MCF 10A (cell line): ENCODE measurements around the gene TMEM167A. TPM values are rescaled to one million over a fixed set of nuclear protein-coding genes. Genes with fewer than 3 reads are reported as not detected.
"Not testable (repeated sequence)": the region's sequence is repeated elsewhere in the genome, so short reads cannot be mapped to it uniquely, and the experiment has no call there.

Experiments
- BruUV-seq: library from RNA; stranded (reverse); fragments of 400-500 nt; replicated peaks from 2 replicates; lab custom pipeline; 2021; lab: Mats Ljungman, UMichigan
- CTCF ChIA-PET: fragments of 300-600 bp; sonication (Branson Sonifier 250); formaldehyde crosslinking; extraction: SDS; loops from one replicate; lab custom pipeline; 2021; ENCODE audit warnings: antibody characterized with exemption, inconsistent platforms; lab: Yijun Ruan, JAX
- POLR2A ChIA-PET: fragments of 300-600, 350-650 bp; sonication (Branson Sonifier 250); formaldehyde crosslinking; extraction: SDS; loops from one replicate; lab custom pipeline; 2020; ENCODE audit warnings: antibody characterized with exemption, inconsistent platforms; lab: Yijun Ruan, JAX
- DNase-seq: peaks from one replicate; pipeline ENCODE4 v3.0.0-alpha.2; 2018; ENCODE audit not compliant: unreplicated experiment
- H3K27ac Mint-ChIP-seq: one replicate; pipeline ENCODE4 v1.8.0; 2022; ENCODE audit warnings: mild to moderate bottlenecking, low read depth, mixed read lengths; ENCODE audit not compliant: unreplicated experiment
- H3K27me3 Mint-ChIP-seq: one replicate; pipeline ENCODE4 v1.8.0; 2022; ENCODE audit warnings: mixed read lengths; ENCODE audit not compliant: insufficient read depth, unreplicated experiment
- H3K36me3 Mint-ChIP-seq: one replicate; pipeline ENCODE4 v1.8.0; 2022; ENCODE audit warnings: mild to moderate bottlenecking, moderate library complexity, mixed read lengths; ENCODE audit not compliant: insufficient read depth, unreplicated experiment
- H3K4me1 Mint-ChIP-seq: one replicate; pipeline ENCODE4 v1.8.0; 2022; ENCODE audit warnings: mixed read lengths; ENCODE audit not compliant: insufficient read depth, unreplicated experiment
- H3K4me3 Mint-ChIP-seq: one replicate; pipeline ENCODE4 v1.8.0; 2022; ENCODE audit warnings: mild to moderate bottlenecking, moderate library complexity, mixed read lengths; ENCODE audit not compliant: unreplicated experiment
- H3K9me3 Mint-ChIP-seq: one replicate; pipeline ENCODE4 v1.8.0; 2022; ENCODE audit warnings: mixed read lengths; ENCODE audit not compliant: unreplicated experiment
- intact Hi-C: fragments of 100-400 bp; cut with micrococcal nuclease; formaldehyde crosslinking; loops from 2 replicates; pipeline ENCODE4 v1.14.1; 2022
- total RNA-seq: library from RNA; stranded (reverse); gene quantifications from 2 replicates; pipeline ENCODE4 v1.2.3, GENCODE V29; 2022
- TF ChIP-seq, protein P1 (sequence below): fragments of 200-600 bp; IDR thresholded peaks from one replicate; pipeline ENCODE4 v1.8.0; 2022; ENCODE audit warnings: antibody characterized with exemption, mild to moderate bottlenecking; ENCODE audit not compliant: unreplicated experiment

Gene TMEM167A
- total RNA-seq, 1 experiment from 2014 or later: 84.1 TPM

DNA sequence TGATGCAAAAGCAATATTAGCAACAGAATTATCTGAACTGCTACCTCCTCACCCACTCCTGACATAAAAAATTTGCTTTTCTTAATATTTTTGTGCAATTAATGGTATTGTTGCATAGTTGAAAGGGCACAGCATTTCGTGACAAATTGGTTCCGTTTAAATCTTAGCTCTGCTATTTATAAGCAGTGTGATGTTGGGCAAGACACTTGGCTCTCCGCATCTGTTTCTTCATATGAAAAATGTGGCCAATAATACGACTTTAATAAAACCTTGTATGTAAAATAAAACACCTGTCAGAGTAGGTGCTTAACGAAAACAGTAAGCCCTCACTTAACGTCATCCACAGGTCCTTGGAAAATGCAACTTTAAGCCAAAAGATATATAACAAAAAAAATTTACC, 4.2 kb downstream of the TMEM167A start:
- no peak overlapping the region for H3K4me3 Mint-ChIP-seq
- no TSS peak for BruUV-seq
- H3K27me3 Mint-ChIP-seq: no peaks in the 10 kb centered on the region
- peaks cover 30% of the 10 kb centered on the region for H3K36me3 Mint-ChIP-seq
- ChIA-PET POLR2A (interaction anchor here (0.7 kb wide), 1 partner anchor 343 kb away, joined by 3 read pairs; no protein-coding TSS in a partner anchor), CTCF (interaction anchor here (0.6 kb wide), 1 partner anchor 403 kb away, joined by 3 read pairs; no protein-coding TSS in a partner anchor)
- TF ChIP-seq, protein P1, sequence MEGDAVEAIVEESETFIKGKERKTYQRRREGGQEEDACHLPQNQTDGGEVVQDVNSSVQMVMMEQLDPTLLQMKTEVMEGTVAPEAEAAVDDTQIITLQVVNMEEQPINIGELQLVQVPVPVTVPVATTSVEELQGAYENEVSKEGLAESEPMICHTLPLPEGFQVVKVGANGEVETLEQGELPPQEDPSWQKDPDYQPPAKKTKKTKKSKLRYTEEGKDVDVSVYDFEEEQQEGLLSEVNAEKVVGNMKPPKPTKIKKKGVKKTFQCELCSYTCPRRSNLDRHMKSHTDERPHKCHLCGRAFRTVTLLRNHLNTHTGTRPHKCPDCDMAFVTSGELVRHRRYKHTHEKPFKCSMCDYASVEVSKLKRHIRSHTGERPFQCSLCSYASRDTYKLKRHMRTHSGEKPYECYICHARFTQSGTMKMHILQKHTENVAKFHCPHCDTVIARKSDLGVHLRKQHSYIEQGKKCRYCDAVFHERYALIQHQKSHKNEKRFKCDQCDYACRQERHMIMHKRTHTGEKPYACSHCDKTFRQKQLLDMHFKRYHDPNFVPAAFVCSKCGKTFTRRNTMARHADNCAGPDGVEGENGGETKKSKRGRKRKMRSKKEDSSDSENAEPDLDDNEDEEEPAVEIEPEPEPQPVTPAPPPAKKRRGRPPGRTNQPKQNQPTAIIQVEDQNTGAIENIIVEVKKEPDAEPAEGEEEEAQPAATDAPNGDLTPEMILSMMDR: no peak
- intact Hi-C loops: loop anchor here (10.0 kb wide), 1 partner anchor 718 kb away; no protein-coding TSS in a partner anchor
- DNase-seq: no peak
- no peak overlapping the region for H3K27ac Mint-ChIP-seq
- H3K4me1 Mint-ChIP-seq: peaks cover 18% of the 10 kb centered on the region
- H3K9me3 Mint-ChIP-seq: no peaks in the 10 kb centered on the region

DNA sequence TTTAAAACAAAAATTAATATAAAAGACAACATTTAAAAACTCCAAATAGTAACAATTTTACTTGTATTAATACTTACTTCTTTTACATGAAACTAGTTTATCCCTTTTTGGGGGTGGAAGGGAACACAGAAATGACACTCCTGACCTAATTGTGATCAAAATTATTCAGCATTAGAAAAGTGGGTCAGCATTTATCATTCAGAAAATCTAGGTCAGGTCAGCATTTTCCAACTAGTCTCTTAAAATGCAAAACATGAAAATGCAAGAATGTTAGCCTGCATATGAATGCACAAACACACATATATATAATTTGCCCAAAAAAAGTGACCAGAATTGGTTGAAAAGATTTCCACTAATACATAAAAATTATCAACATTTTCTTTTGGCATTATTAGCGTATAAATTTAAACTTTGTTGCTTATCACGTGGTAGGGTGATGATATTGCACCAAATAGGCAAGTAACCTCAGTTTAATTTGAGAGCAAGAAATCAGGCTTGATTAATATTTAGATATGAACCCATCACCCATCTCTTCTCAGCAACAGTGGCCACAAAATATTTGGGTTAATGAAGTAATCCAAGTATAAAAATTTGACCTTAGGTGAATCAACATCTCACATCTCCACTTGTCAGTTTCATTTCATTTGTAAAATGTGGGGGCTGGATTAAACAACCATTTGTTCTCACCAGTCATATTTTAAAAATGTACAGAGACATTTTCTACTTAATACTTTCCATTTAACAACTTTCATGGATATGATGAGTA, 5.7 kb downstream of the TMEM167A start:
- POLR2A ChIA-PET: interaction anchor here (0.6 kb wide), 2 partner anchors 11 to 740 kb away, joined by 3 to 5 read pairs; no protein-coding TSS in a partner anchor
- DNase-seq: no peak
- intact Hi-C loops: loop anchor here (10.0 kb wide), 1 partner anchor 717 kb away; no protein-coding TSS in a partner anchor
- Mint-ChIP-seq H3K4me1 (peaks cover 16% of the 10 kb centered on the region), H3K4me3 (no peak overlapping the region), H3K27ac (no peak overlapping the region), H3K27me3 (no peaks in the 10 kb centered on the region), H3K9me3 (no peaks in the 10 kb centered on the region), H3K36me3 (peaks cover 30% of the 10 kb centered on the region)
- TF ChIP-seq, protein P1: no peak
- no TSS peak for BruUV-seq
- CTCF ChIA-PET: no interaction called here

DNA sequence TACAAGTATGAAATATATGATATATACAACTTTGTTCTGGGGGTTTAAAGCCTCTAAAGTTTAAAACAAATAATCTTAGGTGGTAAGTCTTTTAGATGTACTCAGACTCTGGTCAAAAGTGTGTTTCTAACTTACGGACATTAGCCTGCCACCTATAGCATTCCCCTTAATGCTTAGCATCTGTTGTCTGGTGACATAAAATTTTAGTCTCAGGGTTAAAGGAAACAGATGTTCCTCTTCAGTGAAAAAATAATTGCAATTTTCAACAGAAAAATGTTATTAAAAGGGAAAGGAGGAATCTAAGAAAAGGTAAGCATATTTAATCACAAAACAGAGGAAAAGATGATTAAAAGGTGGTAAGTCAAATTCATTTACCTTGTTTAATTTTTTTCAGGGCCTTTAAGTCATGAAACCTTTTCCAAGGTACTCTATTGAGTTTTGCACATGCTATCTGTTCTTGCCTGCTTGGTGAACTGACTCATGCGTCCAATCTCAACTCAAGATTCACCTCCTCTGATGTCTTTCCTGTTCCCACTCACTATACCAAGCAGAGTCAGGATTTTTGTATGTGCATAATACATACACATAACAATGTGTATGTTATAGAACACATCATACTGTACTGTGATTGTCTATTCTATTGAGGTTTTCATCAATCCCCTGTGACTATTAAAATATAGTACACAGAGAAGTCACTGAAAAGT, 7.9 kb downstream of the TMEM167A start:
- ChIA-PET POLR2A (no interaction called here), CTCF (interaction anchor here (0.7 kb wide), 1 partner anchor 18 kb away, joined by 3 read pairs; no protein-coding TSS in a partner anchor)
- H3K36me3 Mint-ChIP-seq: peaks cover 27% of the 10 kb centered on the region
- H3K27ac Mint-ChIP-seq: no peak overlapping the region
- H3K4me3 Mint-ChIP-seq: no peak overlapping the region
- DNase-seq: no peak
- intact Hi-C loops: no loop called here
- TF ChIP-seq, protein P1: no peak
- H3K27me3 Mint-ChIP-seq: no peaks in the 10 kb centered on the region
- no TSS peak for BruUV-seq
- H3K4me1 Mint-ChIP-seq: peaks cover 15% of the 10 kb centered on the region
- no peaks in the 10 kb centered on the region for H3K9me3 Mint-ChIP-seq

DNA sequence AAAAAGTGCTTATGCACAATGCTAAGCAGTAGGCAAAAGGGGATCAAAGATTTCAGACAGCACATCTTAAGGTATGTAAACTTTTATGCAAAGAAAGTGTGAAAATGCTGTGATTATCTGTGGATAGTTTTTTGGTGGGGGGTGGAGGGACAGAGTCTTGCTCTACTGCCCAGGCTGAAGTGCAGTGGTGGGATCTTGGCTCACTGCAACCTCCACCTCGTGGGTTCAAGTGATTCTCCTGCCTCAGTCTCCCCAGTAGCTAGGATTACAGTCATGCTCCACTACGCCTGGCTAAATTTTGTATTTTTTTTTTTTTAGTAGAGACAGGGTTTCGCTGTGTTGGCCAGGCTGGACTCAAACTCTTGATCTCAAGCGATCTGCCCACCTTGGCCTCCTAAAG, 9.8 kb downstream of the TMEM167A start:
- H3K27me3 Mint-ChIP-seq, intact Hi-C loops, BruUV-seq, H3K4me3 Mint-ChIP-seq, H3K4me1 Mint-ChIP-seq, H3K9me3 Mint-ChIP-seq, H3K27ac Mint-ChIP-seq, DNase-seq: not testable (repeated sequence)
- POLR2A ChIA-PET: interaction anchor here (0.7 to 1.1 kb wide), 2 partner anchors 9 to 145 kb away, joined by 4 to 8 read pairs; partner anchors contain the start of genes TMEM167A and XRCC4
- CTCF ChIA-PET: interaction anchor here (0.6 kb wide), 1 partner anchor 705 kb away, joined by 7 read pairs; no protein-coding TSS in a partner anchor
- H3K36me3 Mint-ChIP-seq: peaks cover 20% of the 10 kb centered on the region
